SJCRH30 (cell line): ENCODE measurements around the gene UTP3. TPM values are rescaled to one million over a fixed set of nuclear protein-coding genes. Genes with fewer than 3 reads are reported as not detected.

Experiments used
- DNase-seq, 2 experiments: peaks; one replicate each; pipeline ENCODE4 v3.0.0-alpha.2; 2015 to 2020
- H3K27ac ChIP-seq: fragments of 250-450 bp; sonication (Bioruptor Pico); 2 replicates; pipeline ENCODE4 v1.5.1; 2020; ENCODE audit warnings: mild to moderate bottlenecking, moderate library complexity
- H3K27me3 ChIP-seq: fragments of 250-450 bp; sonication (Bioruptor Pico); 2 replicates; pipeline ENCODE4 v1.5.1; 2020; ENCODE audit warnings: mild to moderate bottlenecking, moderate library complexity
- H3K36me3 ChIP-seq: fragments of 250-450 bp; sonication (Bioruptor Pico); 2 replicates; pipeline ENCODE4 v1.5.1; 2020; ENCODE audit warnings: mild to moderate bottlenecking, moderate library complexity
- H3K4me1 ChIP-seq: fragments of 250-450 bp; sonication (Bioruptor Pico); 2 replicates; pipeline ENCODE4 v1.5.1; 2020; ENCODE audit warnings: mild to moderate bottlenecking, moderate library complexity
- H3K4me3 ChIP-seq: fragments of 250-450 bp; sonication (Bioruptor Pico); 2 replicates; pipeline ENCODE4 v1.5.1; 2020; ENCODE audit warnings: mild to moderate bottlenecking, moderate library complexity
- H3K9me3 ChIP-seq: fragments of 250-450 bp; sonication (Bioruptor Pico); replicated peaks from 2 replicates; pipeline ENCODE4 v1.5.1; 2020; ENCODE audit warnings: mild to moderate bottlenecking, moderate library complexity
- total RNA-seq: library from RNA; depleted of rRNA; stranded (reverse); fragments of >200 nt; shearing (Covaris generic); gene quantifications from 2 replicates; pipeline ENCODE4 v1.2.3, GENCODE V29; 2014

Gene UTP3
- total RNA-seq, 1 experiment from 2014 or later, result 30.9 TPM

- H3K9me3 ChIP-seq, result no peaks in the 10 kb centered on the region
- peak overlapping the region; percentile 77 for H3K27ac ChIP-seq
- peak overlapping the region; percentile 83 for H3K4me3 ChIP-seq
- peaks cover 6% of the 10 kb centered on the region; the same call in 1 of the 2 replicates for H3K4me1 ChIP-seq
- no peaks in the 10 kb centered on the region for H3K36me3 ChIP-seq
- peak in 1 of 2 experiments; percentile 40 for DNase-seq
- no peaks in the 10 kb centered on the region for H3K27me3 ChIP-seq
These were observed 15.4 kb downstream of the UTP3 start for GRCh38 chr4:70703619-70704214.

GRCh38 chr4:70704215-70704930, 16.0 kb downstream of the UTP3 start:
- Histone ChIP-seq H3K27me3 (no peaks in the 10 kb centered on the region), H3K36me3 (no peaks in the 10 kb centered on the region), H3K4me1 (peaks cover 6% of the 10 kb centered on the region; the same call in 1 of the 2 replicates), H3K4me3 (peak overlapping the region; percentile 83), H3K27ac (peak overlapping the region; percentile 77), H3K9me3 (no peaks in the 10 kb centered on the region)
- DNase-seq, result peak; percentile 89 to 91

GRCh38 chr4:70704931-70705182, 16.5 kb downstream of the UTP3 start:
- no peak for DNase-seq
- Histone ChIP-seq H3K27ac (peak overlapping the region; percentile 77; the same call in 1 of the 2 replicates), H3K27me3 (no peaks in the 10 kb centered on the region), H3K36me3 (no peaks in the 10 kb centered on the region), H3K4me3 (peak overlapping the region; percentile 83), H3K9me3 (no peaks in the 10 kb centered on the region), H3K4me1 (peaks cover 6% of the 10 kb centered on the region; the same call in 1 of the 2 replicates)

- Histone ChIP-seq H3K27me3 (no peaks in the 10 kb centered on the region), H3K36me3 (no peaks in the 10 kb centered on the region), H3K4me1 (peaks cover 6% of the 10 kb centered on the region; the same call in 1 of the 2 replicates), H3K9me3 (no peaks in the 10 kb centered on the region), H3K4me3 (peak overlapping the region; percentile 83), H3K27ac (peak overlapping the region; percentile 77)
- DNase-seq, result peak; percentile 87 to 88
These were observed 17.1 kb downstream of the UTP3 start for GRCh38 chr4:70705183-70706043.

GRCh38 chr4:70706044-70706461, 17.7 kb downstream of the UTP3 start:
- Histone ChIP-seq H3K9me3 (no peaks in the 10 kb centered on the region), H3K27me3 (no peaks in the 10 kb centered on the region), H3K27ac (peak overlapping the region; percentile 77), H3K4me3 (peak overlapping the region; percentile 83), H3K4me1 (peaks cover 6% of the 10 kb centered on the region; the same call in 1 of the 2 replicates), H3K36me3 (no peaks in the 10 kb centered on the region)
- no peak for DNase-seq

GRCh38 chr4:70706516-70706915, 18.2 kb downstream of the UTP3 start:
- peak overlapping the region; percentile 77 for H3K27ac ChIP-seq
- H3K4me1 ChIP-seq, result peaks cover 6% of the 10 kb centered on the region; the same call in 1 of the 2 replicates
- peak overlapping the region; percentile 83 for H3K4me3 ChIP-seq
- no peaks in the 10 kb centered on the region for H3K36me3 ChIP-seq
- H3K9me3 ChIP-seq, result no peaks in the 10 kb centered on the region
- H3K27me3 ChIP-seq, result no peaks in the 10 kb centered on the region
- peak in 1 of 2 experiments; percentile 15 for DNase-seq

GRCh38 chr4:70709611-70710205, 21.4 kb downstream of the UTP3 start:
- no peak overlapping the region for H3K4me3 ChIP-seq
- H3K9me3 ChIP-seq, result no peaks in the 10 kb centered on the region
- H3K4me1 ChIP-seq, result peaks cover 6% of the 10 kb centered on the region; the same call in 1 of the 2 replicates
- no peaks in the 10 kb centered on the region for H3K36me3 ChIP-seq
- DNase-seq, result no peak
- H3K27me3 ChIP-seq, result no peaks in the 10 kb centered on the region
- H3K27ac ChIP-seq, result no peak overlapping the region

GRCh38 chr4:70711599-70711998, 23.3 kb downstream of the UTP3 start:
- H3K4me3 ChIP-seq, result no peak overlapping the region
- H3K36me3 ChIP-seq, result no peaks in the 10 kb centered on the region
- H3K27me3 ChIP-seq, result no peaks in the 10 kb centered on the region
- H3K27ac ChIP-seq, result no peak overlapping the region
- no peaks in the 10 kb centered on the region for H3K9me3 ChIP-seq
- peaks cover 3% of the 10 kb centered on the region; the same call in 1 of the 2 replicates for H3K4me1 ChIP-seq
- no peak for DNase-seq

- no peaks in the 10 kb centered on the region for H3K36me3 ChIP-seq
- no peaks in the 10 kb centered on the region for H3K9me3 ChIP-seq
- H3K4me3 ChIP-seq, result no peak overlapping the region
- no peaks in the 10 kb centered on the region for H3K27me3 ChIP-seq
- DNase-seq, result no peak
- H3K4me1 ChIP-seq, result no peaks in the 10 kb centered on the region
- no peak overlapping the region for H3K27ac ChIP-seq
These were observed 23.8 kb downstream of the UTP3 start for GRCh38 chr4:70712150-70712549.

- DNase-seq, result no peak
- Histone ChIP-seq H3K9me3 (no peaks in the 10 kb centered on the region), H3K27ac (no peak overlapping the region), H3K36me3 (no peaks in the 10 kb centered on the region), H3K4me1 (no peaks in the 10 kb centered on the region), H3K27me3 (no peaks in the 10 kb centered on the region), H3K4me3 (no peak overlapping the region)
These were observed 24.5 kb downstream of the UTP3 start for GRCh38 chr4:70712604-70713452.

- Histone ChIP-seq H3K36me3 (no peaks in the 10 kb centered on the region), H3K27ac (no peak overlapping the region), H3K4me3 (no peak overlapping the region), H3K4me1 (no peaks in the 10 kb centered on the region), H3K27me3 (no peaks in the 10 kb centered on the region), H3K9me3 (no peaks in the 10 kb centered on the region)
- no peak for DNase-seq
These were observed 25.2 kb downstream of the UTP3 start for GRCh38 chr4:70713453-70714078.

- no peaks in the 10 kb centered on the region for H3K27me3 ChIP-seq
- no peaks in the 10 kb centered on the region for H3K9me3 ChIP-seq
- H3K27ac ChIP-seq, result no peak overlapping the region
- no peak for DNase-seq
- no peaks in the 10 kb centered on the region for H3K36me3 ChIP-seq
- no peaks in the 10 kb centered on the region for H3K4me1 ChIP-seq
- H3K4me3 ChIP-seq, result no peak overlapping the region
These were observed 26.0 kb downstream of the UTP3 start for GRCh38 chr4:70714079-70714887.

GRCh38 chr4:70715097-70715496, 26.8 kb downstream of the UTP3 start:
- H3K27me3 ChIP-seq, result no peaks in the 10 kb centered on the region
- H3K9me3 ChIP-seq, result no peaks in the 10 kb centered on the region
- no peak overlapping the region for H3K27ac ChIP-seq
- no peaks in the 10 kb centered on the region for H3K36me3 ChIP-seq
- DNase-seq, result no peak
- H3K4me1 ChIP-seq, result no peaks in the 10 kb centered on the region
- H3K4me3 ChIP-seq, result no peak overlapping the region
